Gastrocnemius medialis (tissue), 4 donors: ENCODE data around the gene UGT2B15.

Source experiments
- POLR2A ChIP-seq, 2 donors: fragments of 450-650 bp; IDR thresholded peaks; one replicate each; pipeline ENCODE4 v1.6.1; 2017; ENCODE audit warnings: antibody characterized with exemption in 2 of 2, mild to moderate bottlenecking in 2 of 2, moderate library complexity in 2 of 2
- TF ChIP-seq, protein P1 (sequence below), 5 experiments: fragments of 450-650 bp in 3 of 5; fragments of 200-600 bp in 2 of 5; sonication (generic) in 2 of 5; IDR thresholded peaks in 4 of 5; conservative IDR thresholded peaks in 1 of 5; 1 replicate in 4 of 5; 2 replicates in 1 of 5; pipeline ENCODE4 v1.5.1; 2016 to 2019; ENCODE audit warnings: antibody characterized with exemption in 5 of 5, mild to moderate bottlenecking in 3 of 5, moderate library complexity in 3 of 5

DNA sequence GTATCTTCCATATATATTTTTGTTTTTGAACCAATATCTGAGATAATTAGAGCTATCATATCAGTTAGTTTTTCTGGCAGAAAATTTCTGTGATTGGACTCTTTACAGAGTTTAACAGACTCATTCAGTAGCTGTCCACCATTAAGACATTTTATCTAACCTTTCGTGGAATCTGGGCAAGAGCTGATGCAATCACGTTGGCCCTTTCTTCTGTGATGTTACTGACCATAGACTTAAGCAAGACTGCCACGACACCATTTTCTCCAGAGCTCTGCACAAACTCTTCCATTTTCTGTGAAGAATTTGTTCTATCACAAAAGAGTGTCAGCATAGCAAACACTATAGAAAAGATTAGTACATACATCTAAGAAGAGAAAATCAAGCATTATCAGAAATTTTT is 41.8 kb upstream of the UGT2B15 start:
- TF ChIP-seq, protein P1, sequence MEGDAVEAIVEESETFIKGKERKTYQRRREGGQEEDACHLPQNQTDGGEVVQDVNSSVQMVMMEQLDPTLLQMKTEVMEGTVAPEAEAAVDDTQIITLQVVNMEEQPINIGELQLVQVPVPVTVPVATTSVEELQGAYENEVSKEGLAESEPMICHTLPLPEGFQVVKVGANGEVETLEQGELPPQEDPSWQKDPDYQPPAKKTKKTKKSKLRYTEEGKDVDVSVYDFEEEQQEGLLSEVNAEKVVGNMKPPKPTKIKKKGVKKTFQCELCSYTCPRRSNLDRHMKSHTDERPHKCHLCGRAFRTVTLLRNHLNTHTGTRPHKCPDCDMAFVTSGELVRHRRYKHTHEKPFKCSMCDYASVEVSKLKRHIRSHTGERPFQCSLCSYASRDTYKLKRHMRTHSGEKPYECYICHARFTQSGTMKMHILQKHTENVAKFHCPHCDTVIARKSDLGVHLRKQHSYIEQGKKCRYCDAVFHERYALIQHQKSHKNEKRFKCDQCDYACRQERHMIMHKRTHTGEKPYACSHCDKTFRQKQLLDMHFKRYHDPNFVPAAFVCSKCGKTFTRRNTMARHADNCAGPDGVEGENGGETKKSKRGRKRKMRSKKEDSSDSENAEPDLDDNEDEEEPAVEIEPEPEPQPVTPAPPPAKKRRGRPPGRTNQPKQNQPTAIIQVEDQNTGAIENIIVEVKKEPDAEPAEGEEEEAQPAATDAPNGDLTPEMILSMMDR (IDR thresholded peaks at IDR 0.05 in 4 of 5, conservative IDR thresholded peaks at IDR 0.05 in 1 of 5) = no peak
- no peak for TF ChIP-seq POLR2A (IDR thresholded peaks at IDR 0.05)
